SKM-1 (cell line): ENCODE measurements around the gene AFAP1L2.

Source experiments
- DNase-seq: peaks from one replicate; lab custom pipeline; 2025; ENCODE audit not compliant: unreplicated experiment; lab: John Stamatoyannopoulos, UW

AFAP1L2 gene

DNA sequence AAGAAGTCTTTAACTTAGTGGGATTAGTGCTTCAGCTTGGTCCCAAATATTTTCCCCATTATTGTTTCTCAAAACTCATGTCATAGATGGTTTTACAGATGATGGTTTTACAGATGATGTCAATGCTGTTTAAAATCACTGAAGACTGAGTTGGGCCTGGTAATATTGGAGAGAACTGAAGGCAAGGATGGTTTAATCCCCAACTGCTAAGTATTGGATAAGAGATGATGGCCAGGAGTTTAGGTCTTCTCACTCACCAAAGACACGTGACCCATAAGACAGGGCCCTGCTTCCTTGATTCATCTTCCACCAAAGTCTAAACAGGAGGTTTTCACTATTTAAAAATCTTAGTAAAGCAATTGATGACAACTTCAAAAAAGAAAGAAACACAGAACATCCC, 108.9 kb downstream of the AFAP1L2 start:
- no peak for DNase-seq

DNA sequence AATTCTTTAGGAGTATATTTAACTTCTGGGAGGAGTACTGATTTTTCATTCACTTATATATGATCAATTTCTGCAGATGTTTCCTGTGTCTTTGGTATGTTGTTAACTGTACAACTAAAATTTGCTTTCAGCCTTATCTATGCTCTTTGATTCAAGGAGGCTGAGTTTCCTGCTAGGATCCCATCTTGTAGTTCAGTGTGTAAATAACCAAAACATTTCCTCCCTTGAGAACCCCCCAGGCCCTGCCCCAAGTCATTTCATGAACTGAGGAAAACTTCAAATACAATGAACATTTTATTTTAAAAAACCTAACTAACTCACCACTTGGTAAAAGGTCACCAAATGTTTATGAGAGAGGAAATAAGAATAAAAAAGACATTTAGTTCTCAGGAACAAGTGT, 109.8 kb downstream of the AFAP1L2 start:
- DNase-seq: no peak

DNA sequence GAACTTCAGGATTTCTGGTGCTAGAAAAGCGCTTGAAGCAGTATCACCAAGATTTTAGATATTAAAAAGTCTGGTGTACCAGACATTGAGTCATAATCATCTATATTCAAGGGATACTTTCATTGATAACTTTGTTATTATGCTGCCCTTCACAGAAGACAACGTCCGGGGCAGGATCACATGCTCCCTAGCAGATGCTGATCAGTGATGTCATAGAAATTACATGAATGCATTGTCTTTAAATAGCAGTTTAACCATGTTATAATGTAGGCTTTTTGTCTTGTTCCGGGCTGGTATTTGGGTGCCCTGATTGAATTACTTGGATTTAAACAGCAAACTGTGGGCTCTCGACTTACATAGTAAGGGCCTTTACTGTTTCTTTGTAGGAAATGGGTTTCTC, 111.2 kb downstream of the AFAP1L2 start:
- no peak for DNase-seq

DNA sequence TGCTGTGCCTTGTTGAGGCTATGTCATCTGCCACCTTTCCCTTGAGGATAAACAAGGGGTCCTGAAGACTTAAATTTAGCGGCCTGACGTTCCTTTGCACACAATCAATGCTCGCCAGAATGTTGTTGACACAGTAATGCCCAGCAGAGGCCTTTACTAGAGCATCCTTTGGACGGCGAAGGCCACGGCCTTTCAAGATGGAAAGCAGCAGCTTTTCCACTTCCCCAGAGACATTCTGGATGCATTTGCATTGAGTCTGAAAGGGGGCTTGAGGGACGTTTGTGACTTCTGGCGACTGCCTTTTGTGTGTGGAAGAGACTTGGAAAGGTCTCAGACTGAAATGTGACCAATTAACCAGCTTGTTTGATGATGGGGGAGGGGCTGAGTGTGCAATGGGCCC, 112.8 kb downstream of the AFAP1L2 start:
- no peak for DNase-seq

DNA sequence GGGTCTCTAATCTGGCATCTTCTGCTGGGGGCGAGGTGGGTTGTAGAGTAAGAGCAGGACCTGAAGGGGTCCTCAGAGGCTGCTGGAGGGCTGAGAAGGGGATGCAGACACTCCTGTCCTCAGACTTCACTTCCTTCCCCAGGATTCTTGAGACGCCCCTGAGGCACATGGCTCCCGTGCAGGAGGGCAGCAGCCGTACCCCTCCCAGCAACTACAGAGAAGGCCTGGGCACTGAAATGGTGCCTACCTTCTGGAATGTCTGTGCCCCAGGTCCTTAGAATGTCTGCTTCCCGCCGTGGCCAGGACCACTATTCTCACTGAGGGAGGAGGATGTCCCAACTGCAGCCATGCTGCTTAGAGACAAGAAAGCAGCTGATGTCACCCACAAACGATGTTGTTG, 113.2 kb downstream of the AFAP1L2 start:
- no peak for DNase-seq

DNA sequence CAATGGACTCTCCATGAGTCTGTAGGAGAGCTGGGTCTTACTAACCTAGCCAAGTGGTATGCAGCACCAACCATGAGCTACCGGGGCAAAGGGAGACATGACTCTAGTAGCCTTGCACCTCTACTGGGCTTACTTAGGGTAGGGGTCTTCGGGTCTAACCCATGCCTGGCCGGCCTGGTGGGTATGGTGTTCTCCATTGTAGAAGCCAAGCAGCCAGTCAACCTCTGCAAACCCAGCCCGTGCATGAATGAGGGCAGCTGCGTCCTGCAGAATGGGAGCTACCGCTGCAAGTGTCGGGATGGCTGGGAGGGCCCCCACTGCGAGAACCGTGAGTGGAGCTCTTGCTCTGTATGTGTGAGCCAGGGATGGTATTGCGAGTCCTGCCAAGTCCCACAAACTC, 114.3 kb downstream of the AFAP1L2 start:
- DNase-seq: no peak

DNA sequence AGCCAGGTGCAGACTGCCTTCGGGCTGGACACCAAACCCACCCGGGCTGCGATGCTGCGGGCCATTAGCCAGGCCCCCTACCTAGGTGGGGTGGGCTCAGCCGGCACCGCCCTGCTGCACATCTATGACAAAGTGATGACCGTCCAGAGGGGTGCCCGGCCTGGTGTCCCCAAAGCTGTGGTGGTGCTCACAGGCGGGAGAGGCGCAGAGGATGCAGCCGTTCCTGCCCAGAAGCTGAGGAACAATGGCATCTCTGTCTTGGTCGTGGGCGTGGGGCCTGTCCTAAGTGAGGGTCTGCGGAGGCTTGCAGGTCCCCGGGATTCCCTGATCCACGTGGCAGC, 115.2 kb downstream of the AFAP1L2 start:
- no peak for DNase-seq

DNA sequence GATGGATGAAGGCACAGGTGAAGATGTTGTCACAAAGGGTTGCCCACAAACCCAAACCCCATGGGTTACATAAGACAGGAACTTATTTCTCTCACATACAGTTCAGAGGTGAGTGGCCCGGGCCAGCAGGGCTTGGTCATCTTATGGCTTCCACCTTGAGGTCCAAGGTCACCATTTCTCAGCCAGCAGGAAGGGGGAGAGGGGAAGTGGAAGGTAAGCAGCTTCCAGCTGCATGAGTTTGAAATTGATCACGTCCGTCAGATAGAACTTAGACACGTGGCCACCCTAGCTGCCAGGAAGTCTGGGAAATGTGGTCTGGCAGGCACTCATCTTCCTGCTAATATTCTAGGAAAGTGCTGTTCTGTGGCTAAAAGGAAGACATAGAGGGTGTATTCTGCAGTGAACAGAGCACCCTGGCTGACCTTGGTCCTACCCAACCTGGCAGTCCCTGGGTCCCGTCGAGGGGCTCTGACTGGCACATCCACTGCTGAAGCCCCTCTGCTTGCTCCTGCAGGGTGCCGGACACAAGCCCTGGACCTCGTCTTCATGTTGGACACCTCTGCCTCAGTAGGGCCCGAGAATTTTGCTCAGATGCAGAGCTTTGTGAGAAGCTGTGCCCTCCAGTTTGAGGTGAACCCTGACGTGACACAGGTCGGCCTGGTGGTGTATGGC, 115.7 kb downstream of the AFAP1L2 start:
- no peak for DNase-seq

DNA sequence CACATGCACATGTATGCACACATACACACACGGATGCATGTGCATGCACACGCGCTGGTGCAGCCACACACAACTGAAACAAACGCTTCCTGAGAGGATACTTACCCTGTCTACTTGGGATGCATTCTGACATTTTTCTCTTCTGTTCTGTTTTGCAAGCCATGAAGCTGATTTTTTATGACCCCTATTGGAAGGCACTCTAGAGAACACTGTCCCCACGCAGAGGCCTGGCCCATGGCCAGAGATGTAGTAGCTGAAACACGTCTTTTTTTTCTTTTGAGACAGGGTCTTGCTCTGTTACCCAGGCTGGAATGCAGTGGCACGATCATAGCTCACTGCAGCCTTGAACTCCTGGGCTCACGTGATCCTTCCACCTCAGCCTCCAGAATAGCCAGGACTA, 117.4 kb downstream of the AFAP1L2 start:
- DNase-seq: no peak

DNA sequence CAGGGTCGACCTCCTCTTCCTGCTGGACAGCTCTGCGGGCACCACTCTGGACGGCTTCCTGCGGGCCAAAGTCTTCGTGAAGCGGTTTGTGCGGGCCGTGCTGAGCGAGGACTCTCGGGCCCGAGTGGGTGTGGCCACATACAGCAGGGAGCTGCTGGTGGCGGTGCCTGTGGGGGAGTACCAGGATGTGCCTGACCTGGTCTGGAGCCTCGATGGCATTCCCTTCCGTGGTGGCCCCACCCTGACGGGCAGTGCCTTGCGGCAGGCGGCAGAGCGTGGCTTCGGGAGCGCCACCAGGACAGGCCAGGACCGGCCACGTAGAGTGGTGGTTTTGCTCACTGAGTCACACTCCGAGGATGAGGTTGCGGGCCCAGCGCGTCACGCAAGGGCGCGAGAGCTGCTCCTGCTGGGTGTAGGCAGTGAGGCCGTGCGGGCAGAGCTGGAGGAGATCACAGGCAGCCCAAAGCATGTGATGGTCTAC, 118.3 kb downstream of the AFAP1L2 start:
- DNase-seq: no peak

DNA sequence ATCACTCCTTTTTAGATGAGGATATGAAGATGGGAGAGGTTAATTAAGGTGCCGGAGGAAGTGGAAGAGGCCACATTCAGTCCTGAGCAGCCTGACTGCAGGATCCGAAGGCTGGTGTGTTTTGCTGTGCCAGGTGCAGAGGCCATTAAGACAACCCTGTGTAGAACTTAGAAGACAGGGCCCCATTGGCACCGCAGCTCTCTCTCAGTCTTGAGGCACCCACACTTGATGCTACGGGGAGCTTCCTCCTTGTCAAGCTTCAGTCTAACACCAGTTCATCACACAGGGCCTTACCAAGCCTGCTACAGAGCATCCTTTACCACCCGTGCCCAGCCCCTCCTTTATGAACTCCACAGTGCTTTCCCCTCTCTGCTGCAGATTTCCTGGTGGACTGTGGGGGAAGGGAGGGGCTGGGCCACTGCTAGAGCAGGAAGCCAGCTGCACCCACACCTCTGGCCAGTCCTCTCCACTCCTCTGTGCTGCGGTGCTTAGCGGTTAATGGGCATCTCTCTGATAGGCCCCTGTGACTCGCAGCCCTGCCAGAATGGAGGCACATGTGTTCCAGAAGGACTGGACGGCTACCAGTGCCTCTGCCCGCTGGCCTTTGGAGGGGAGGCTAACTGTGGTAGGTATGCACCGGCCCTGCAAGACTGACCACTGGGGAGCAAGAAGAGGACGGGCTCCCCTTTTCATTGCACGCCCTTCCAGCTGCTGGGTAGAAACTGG, 119.8 kb downstream of the AFAP1L2 start:
- no peak for DNase-seq

DNA sequence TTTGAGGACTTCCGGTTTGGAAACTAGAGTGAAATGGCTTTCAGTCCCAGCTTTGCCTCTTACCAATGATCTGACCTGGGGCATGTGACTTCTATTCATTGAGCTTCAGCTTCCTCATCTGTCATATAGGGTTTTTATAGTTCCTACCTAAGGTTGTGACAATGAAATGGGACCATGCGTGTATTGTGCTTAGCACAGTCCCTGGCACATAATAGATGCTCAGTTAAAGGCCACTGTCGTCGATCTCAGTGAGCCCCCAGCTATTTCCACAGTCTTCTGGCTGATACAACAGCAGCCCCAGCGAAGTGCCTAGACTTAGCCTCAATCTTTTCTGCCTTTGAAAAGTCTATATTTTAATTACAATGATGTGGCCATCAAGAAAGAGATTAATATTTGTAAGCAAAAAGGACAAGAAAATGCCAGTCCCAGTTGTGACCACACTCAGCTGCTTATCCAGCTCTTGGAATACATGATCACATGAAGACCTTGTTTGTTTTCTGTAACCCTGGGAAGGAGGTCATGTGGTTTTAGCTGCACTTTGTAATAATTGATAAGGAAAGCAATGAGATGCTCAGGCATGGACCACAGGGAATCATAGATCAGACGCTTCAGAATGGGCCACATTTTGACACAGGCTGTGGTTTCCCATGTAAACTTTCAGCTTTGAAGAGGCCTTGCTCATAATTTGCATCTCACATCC, 120.6 kb downstream of the AFAP1L2 start:
- no peak for DNase-seq

DNA sequence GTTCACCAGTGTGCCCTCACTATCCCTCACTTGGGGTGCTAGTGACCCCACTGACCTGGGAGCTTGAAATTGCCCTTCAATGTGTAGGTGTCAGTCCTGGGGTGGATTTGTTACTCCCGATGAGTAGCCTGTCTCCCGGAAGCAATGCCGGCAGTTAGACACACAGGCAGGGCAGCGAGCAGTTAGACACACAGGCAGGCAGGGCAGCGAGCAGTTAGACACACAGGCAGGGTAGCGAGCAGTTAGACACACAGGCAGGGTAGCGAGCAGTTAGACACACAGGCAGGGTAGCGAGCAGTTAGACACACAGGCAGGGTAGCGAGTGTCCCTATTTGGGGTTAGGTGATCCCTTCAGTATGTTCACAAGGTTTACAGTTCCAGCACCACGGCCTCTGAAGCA, 121.2 kb downstream of the AFAP1L2 start:
- no peak for DNase-seq

DNA sequence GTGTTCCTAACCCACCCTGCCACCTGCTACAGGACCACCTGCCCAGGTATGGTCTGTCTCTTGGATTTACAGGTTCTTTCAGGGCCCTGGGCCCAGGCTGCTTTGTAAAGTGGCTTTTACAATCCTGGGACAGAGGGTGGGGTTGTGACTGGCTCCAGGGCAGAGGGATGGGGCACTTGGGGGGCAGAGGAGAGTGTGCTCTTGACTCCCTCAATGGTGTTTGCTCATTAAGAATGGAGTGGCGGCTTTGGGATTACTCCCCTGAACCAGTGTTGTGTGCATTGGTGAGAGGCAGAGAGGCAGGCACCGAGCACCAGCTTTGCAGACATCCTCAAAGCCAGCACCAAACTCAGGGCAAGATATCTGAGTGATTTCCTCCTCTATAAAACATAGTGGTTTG, 121.8 kb downstream of the AFAP1L2 start:
- no peak for DNase-seq

DNA sequence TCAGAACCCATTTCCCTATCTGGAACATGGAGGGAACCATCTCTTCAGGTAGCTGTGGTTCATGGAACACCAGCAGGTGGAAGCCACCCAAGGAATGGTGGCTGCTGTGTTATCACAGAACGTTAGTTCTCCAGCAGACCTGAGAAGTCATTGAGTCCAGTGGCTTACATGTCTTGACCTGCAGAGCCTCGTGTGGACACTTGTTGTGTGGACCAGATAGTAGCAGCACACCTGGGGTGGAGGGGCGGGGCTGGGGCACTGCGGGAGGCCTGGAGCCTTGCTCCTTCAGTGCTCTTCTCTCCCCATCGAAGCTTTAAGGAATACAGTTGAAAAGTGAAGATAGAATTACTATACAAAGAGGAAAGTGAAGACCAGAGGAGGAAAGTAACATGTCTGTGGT, 122.8 kb downstream of the AFAP1L2 start:
- DNase-seq: no peak

DNA sequence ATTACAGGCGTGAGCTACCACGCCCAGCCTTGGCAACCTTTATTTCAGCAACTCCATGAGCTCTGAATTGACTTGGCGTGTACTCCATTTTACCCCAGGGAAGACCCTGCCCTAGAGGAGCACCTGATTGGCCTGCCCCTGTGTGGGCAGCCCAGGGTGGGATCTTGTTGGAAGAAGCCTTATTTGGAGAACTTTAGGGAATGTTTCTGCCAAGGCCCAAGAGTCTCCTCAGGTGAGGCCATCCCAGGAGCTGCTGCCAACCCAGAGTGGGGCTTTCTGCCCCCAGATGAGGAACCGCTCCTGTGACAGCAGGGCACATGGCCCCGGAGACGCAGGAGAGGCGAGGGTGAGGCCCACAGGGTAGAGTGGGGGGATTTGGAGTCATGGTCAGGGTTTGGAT, 123.3 kb downstream of the AFAP1L2 start:
- DNase-seq: no peak

DNA sequence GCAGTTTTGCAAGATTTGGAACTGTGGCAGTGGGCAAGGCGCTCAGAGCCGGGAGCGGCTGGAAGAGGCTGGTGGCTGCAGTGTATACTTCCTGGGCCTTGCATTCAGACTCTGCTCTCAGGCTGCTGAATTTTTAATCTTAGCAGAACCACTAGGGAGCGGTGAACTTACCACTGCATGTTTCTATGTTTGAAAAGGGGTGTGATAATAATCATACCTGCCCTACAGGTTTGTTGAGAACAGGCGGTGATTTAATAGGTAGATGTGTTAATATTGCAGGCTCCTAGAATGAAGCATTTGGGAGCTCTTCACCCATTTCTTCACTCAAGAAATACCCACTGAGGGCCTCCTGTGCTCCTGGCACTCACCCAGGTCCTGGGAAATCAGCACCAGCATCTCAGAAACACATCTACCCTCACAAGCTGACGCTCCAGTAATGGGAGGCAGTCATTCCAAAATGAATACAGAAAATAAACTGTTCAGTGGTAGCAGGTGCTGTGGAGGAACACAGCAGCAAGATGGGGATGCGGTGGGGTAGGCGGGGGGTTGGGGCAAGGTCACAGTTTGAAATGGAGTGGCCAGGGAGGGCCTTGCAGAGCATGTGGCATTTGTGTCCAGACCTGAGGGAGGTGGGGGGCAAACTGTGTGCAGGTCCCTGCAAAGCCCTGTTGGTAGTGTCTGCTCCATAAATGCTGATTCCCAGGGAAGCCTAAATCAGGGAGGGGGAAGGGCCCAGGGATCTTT, 124.2 kb downstream of the AFAP1L2 start:
- DNase-seq: no peak

DNA sequence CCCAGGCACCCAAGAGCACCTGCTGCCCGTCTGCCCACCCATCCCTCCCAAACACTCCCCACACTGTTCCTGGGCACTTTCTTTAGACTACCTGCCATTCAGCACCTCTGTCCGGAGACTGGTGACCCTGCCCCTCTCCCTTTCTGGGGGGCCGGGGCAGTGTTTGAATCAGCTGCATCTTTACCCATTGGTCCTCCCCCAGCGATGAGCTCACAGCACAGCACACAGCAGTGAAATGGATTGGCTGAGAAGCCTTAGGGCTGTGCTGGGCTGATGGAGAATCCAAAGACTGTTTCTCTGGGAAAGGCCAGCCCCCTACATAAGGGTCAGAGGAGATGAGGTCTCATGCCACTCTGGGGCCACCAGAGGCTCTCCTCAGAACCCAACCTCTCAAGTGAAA, 125.0 kb downstream of the AFAP1L2 start:
- DNase-seq: no peak

DNA sequence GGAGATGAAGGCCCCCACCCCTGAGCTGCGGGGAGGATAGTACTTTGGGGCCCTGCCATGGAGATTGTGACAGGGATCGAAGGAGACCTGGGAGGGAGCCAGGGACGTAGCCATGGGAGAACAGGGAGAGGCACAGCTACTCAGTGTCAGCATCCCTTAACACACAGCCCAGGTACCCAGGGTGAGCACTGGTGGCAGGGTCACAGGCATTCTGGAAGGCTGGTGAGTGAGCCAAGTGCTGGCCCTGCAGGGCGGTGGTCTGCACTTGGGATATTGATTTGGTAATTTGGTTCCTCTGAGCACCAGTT, 125.5 kb downstream of the AFAP1L2 start:
- DNase-seq: no peak

DNA sequence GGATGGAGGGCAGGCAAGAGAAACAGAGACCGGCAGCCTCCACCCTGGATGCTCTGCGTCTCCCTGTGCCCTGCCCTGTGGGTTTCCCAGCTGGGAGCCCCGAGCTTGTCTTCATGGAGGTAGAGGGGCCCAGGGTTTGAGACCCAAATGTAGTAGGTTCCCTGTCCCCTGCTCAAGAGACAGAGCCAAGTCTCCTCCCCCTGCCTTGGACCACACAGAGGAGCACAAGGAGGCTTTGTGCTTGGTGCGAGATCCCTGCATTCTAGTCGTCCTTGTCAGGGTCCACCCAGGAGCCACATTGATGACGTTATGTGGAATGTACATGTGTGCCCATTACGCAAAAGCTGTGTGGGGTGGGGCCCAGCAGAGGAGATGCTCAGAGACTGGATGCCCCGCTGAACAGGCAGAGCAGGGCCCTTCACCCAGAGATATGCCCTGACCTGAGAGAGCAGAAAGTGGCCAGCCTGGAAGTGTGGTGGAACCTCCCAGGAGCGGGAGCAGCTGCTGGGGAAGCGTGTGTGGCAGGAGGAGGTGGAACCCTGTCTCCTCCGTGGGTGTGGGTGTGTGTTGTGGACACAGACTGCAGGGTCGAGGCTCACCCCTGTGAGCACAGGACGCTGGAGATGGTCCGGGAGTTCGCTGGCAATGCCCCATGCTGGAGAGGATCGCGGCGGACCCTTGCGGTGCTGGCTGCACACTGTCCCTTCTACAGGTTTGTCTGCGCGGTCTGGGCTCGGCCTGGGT, 126.0 kb downstream of the AFAP1L2 start:
- no peak for DNase-seq

DNA sequence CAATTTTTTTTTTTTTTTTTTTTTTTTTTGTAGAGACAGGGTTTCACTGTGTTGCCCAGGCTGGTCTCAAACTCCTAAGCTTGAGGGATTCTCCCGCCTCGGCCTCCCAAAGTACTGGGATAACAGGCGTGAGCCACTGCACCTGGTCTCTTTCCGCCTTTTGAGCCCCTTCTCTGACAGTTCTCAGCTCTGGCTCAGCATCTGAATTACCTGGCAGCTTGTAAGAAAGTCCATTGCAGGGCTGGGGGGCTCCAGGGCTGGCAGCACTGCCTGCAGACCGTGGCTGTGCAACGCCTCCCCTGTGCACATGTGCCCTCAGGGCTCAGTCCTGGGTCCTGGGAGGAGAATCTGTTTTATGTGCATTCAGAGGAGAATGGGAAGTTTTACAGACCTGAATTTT, 127.6 kb downstream of the AFAP1L2 start:
- no peak for DNase-seq
